Measurements from ENCODE around the gene PRR5.
"Not testable (repeated sequence)": the region's sequence is repeated elsewhere in the genome, so short reads cannot be mapped to it uniquely, and the experiment has no call there.

The PRR5 gene

DNA sequence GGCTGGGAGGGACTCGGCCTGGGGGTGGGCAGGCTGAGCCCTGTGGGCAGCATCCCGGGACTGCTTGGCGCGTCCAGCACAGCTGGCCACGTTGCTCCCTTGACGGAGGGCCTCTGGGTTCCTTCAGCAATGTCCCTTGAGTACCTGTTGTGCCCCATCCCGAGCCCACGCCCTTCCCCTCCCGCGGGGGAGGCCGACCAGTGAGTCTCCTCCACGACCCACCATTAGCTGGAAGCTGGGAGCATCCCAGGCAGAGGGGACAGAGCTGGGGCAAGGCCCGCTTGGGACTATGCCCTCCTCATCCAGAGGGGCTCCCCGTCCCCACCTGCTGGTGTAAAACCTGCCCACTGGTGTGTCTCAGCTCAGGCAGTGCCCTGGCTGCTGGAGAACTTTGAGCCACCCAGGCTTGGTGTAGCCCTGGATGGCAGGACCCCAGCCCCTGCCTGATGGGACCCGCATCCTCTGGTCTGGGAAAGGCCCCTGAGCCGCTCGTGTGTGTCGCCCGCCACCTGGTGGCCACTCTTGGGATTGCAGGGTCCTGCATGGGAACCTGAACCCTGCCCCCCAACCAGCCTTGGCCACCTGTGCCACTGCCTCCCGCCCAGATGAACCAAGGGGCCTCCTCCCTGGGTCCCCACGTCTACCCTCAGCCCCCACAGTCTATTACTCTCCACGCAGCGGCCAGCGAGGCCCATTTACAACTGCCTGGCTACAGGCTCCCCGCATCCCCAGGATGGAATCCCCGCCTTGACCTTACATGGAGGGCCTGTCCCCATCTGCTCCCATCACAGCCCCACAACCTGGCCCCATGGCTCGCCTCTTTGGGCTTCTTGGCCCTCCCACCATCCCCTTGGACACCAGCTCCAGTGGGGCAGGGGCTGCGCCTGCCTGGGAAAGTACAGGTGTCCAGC is 33.8 kb downstream of the PRR5 start:
- DNase-seq (ENCODE audit: low spot score), result peak; percentile 80

DNA sequence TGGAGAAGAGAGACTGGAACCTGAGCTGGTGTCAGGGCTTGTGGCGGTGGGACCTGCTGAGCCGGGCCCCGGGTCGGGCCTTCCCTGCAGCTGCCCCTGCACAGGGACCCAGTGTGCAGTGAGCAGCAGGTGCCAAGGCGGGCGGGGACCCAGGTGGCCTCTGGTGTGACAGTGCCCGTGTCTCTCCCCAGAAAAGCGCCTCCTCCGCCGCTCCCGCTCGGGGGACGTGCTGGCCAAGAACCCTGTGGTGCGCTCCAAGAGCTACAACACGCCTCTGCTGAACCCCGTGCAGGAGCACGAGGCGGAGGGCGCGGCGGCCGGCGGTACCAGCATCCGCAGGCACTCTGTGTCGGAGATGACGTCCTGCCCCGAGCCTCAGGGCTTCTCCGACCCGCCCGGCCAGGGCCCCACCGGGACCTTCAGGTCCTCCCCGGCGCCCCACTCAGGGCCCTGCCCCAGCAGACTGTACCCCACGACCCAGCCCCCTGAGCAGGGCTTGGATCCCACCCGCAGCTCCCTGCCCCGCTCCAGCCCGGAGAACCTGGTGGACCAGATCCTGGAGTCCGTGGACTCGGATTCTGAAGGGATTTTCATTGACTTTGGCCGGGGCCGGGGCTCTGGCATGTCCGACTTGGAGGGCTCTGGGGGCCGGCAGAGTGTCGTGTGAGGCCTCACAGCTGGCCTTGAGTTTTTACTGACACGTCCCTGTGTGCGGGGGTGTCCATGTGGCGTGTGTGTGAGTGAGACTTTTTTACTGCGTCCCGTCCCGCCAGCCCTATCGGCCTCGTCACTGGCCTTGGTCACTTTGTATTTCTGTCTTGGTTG is 34.8 kb downstream of the PRR5 start:
- no peak for DNase-seq (ENCODE audit: low spot score)

DNA sequence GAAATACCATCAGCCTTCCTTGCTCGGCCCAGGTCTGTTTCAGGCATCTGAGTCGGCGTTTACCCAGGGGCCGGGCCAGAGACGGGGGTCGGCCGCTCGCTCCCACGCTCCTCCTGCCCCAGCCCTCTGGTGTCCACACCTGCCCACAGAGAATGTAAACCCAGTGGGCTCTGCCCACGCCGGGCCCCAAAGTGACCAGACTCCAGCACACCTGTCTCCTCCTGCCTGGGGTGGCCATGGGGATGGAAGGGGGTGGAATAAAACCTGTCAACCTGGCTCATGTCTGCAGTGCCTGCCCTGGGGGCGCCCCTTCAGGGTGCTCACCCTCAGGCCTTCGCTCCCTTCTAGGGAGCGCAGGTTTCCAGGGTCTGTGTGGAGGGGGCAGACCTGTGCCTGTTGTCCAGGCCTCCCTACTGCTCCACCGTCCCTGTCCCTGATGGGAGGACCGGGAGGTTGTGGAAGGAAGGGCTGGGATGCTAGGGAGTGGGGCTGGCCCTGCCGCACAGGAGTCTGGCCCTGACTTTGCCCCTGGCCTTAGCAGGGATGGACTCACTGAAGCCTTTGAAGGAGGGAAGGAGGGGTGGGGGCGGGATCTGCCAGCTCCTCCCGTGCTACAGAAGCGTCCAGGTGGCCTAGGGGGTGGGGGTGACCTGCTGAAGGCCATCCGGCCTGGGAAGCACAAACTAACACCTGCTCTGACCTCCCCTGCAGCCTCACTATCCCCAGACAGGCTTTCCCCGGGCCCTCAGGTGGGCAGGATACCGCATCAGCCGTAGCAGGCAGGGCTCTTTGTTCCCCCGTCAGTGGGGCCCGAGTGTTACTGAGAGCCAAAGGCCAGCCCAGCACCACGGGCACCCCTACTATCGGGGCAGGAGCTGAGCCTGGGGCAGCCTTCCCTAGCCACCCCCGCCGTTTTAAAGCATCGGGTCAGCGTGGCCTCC is 35.7 kb downstream of the PRR5 start:
- DNase-seq (ENCODE audit: low spot score), result no peak

DNA sequence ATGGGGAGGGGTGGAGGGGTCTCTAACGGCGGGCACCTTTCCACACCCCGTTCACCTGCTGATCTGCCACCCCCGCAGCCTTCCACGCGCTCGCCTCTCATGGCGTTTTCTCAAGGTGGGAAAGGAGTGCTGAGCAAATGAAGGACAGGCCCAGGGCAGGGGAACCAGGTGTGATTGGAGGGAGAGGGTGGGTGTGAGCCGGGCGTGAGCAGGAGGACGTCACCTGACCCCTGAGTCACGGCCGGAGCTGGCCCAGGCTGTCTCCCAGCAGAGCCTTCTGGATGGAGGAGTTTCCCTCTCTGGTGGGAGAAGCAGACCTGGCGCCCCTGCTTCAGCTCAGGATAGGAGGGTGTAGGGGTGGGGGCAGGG is 36.3 kb downstream of the PRR5 start:
- no peak for DNase-seq (ENCODE audit: low spot score)

DNA sequence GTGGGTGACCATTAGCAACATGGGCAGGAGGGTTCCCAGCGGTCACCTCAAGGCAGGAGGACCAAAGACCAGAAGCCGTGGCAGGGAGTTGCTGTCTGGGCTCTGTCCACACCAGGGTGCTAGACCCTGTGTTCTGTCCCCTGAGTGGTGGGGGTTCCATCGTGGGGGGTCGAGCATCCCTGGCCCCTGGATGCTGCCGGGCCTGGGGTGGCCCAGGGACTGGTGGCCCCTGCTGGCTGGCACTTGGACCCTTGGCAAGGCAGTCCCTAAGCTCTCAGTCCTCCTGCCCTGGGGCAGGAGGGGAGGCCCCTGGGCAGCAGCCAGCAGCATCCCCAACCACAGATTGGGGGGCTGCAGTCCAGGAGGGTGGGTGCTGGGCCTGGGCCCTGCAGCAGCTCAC is 37.0 kb downstream of the PRR5 start:
- no peak for DNase-seq (ENCODE audit: low spot score)

DNA sequence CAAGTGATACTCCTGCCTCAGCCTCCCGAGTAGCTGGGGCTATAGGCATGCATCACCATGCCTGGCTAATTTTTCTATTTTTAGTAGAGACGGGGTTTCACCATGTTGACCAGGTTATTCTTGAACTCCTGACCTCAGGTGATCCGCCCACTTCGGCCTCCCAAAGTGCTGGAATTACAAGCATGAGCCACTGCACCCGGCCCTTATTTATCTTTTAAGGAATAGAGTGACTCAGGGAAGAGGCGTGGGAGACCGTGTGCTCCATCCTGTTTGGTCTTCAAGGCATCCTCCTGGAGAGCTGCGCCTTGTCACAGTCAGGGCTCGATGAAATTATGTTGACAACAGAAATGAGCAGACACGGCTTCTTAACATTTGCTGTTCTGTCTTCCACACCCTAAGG is 37.7 kb downstream of the PRR5 start:
- DNase-seq (ENCODE audit: low spot score), result not testable (repeated sequence)

DNA sequence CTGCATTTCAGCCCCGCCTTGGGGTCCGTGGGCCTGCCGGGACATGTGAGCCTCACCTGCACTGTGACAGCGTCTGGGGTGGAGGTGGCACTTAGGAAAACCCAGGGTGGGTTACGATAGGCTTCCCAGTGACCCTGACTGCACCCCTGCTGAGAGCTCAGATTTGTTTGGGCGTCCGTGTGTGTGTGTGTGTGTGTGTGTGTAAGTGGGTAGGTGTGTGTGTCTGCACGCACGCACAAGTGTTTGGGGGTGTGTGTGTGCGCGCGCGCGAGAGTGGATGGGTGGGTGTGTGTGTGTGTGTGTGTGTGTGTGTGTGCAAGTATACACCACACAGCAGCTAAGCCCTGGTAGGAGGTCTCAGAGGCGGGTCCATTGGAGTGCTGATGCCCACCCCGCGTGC is 38.3 kb downstream of the PRR5 start:
- DNase-seq (ENCODE audit: low spot score), result no peak

DNA sequence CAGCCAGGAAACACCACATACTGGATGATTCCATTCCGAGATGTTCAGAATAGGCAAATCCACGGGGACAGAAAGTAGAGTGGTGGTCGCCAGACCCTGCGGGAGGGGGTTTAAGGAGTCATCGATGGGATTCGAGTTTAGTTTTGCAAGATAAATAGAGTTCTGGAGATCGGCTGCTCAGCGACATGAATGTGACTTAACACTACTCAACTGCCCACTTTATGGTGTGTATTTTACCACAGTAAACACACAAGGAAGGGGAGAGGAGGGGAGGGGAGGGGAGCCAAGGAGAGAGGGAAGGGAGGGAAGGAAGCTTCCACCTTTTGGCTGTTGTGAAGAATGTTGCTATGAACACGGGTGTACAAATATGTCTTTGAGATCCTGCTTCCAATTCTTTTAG is 39.9 kb downstream of the PRR5 start:
- DNase-seq (ENCODE audit: low spot score), result no peak

DNA sequence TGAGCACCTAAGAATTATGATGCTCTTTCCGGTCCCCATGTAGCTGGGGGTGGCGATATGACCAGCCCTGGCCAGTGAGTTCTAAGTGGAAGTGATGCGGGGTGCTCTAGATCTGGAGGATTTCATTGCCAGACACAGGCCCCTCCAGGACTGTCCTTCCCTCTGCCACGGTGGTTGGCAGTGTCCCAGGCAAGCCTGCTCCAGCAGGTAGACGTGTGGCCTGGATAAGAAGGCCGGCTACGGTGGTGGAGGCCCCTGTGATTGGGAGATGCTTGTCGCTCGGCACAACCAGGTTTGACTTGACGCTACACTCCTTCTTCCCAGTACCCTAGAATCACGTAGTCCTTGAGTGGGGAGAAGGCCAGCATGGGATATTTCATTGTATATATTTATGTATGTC is 41.2 kb downstream of the PRR5 start:
- DNase-seq (ENCODE audit: low spot score), result no peak

DNA sequence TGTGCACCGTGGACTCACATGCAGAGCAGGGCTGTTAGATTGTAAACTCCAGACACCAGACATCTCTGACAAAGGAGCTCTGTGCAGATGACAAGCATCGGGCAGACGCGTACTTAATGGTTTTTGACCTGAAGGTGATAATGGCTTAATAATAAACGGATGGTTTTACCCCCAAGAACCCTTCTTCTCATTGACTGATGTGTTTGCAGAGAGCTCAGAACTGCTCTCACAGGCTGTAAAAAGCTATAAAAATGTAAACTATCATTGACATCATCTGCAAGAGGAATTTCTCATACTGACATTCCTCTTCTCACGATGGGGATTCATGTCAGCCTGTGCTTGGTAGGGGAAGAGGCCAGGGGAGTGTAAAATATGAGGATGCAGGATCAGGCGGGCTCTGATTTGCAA is 41.8 kb downstream of the PRR5 start:
- no peak for DNase-seq (ENCODE audit: low spot score)

DNA sequence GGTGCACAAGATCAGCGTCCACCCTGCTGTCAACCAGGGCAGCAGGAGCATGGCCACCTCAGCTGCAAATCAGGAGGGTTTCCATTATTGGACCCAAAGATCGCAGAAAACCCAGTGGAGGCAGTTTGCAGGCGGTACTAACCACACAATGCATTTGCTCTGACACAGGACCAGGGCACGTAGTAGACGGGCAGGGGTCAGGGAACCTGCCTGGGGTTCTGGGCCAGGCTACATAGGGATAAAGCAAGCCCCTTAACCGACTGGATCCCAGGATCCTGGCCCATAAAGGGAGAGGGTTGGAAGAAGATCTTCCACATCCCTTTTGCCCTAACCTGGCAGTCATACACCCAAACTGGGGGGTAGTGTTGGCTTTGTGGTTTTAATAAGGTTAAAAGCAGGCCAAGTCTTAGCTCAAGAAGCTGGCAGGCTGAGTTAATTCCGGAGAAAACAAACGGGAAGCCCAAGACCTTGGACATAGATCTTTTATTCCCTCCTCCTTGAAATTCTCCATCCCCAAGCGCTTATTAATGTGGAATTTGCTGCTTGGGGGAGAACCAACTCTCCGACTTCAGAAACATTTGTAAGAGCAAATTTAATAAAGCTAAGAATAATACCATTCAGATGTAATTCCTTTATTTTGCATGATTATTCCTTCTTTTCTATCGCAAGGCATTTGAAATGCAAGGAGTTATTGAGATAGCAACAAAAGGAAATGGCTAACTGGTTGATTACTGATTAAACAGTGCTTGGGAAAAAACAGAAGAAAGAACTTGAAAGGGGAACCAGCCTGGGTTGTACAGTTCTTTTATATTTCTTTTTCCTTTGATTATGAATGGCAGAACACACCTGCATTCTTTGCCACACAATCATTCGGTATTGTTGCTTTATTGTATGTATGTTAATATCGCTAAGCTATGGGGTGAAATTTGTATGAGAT is 44.1 kb downstream of the PRR5 start:
- no peak for DNase-seq (ENCODE audit: low spot score)

DNA sequence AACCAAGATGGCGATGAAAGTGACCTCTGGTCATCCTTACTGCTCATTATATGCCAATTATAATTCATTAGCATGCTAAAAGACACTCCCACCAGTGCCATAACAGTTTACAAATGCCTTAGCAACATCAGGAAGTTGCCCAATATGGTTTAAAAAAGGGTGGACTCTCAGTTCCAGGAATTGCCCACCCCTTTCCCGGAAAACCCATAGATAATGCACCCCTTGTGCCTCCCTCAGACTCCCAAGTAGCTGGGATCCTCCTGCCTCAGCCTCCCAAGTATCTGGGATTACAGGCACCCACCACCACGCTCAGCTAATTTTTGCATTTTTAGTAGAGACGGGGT is 45.8 kb downstream of the PRR5 start:
- not testable (repeated sequence) for DNase-seq (ENCODE audit: low spot score)

DNA sequence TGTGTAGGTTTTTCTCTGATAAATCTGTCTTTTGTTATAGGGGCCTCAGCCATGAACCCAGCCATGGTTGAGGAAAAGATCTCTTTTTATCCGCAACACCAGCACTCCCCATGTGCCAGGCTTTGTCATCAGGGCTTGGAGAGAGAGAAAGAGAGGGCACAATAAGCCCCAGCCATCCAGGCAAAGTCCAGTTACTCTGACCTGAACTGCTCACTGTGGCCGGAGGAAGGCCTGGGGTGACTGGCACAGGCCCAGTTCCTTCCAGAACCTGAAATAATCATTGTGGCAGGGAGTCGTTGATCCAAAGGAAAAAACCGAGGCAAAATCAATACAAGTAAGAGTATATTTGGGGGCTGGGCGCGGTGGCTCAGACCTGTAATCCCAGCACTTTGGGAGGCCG is 46.5 kb downstream of the PRR5 start:
- DNase-seq (ENCODE audit: low spot score), result no peak

DNA sequence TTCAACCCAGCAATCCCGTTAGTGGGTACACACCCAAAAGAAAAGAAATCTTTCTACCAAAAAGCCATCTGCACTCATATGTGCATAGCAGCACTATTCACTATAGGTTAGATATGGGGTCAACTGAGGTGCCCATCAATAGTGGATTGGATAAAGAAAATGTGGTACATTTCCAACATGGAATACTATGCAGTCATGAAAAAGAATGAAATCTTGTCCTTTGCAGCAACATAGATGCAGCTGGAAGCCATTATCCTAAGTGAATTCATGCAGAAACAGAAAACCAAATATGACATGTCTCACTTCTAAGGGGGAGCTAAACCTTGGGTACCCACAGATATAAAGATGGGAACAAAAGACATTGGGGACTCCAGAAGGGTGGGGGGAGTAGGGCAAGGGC is 48.5 kb downstream of the PRR5 start:
- DNase-seq (ENCODE audit: low spot score), result no peak

DNA sequence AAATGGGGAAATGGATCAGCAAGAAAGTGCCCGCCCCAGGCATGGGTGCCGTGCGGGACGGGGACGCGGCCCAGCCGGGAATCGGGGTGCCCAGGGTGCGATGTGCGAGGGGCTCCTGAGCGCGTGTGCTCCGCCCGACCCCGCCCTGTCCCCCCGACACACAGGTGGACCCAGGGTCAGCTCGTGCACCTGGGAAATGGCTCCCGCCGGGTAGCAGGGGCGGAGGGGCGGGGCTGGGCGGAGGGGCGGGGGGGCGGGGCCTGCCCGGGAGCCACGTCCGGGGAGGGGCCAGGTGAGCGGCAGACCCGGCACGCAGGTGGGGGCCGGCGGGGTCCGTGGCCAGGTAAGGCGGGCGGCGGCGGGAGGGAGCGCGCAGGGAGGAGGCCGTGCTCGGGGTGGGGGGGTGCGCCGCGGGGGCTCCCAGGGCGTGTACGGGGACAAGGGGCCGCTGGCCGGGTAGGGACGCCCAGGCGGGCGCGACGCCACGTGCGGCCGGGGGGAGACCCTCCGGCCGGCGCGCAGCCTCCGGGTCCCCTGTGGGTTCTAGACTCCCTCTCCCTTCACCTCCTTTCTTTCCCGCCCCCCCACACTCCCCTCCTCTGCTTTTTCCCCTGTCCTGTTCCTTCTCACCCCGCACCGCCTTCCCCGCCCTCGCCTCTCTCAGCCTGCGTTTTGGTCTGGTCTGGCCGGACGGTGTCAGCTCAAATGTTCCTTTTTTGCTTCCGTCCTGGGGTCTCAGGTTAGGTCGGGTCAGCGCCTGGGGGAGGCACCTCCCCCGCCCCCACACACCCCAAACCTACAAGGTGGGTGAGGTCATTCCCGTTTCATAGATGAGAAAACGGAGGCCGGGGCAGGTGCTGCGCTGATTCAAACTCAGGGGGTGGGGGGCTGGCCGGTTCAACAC is 50.5 kb downstream of the PRR5 start, which contains the start of gene ARHGAP8:
TSS of gene ARHGAP8 (plus strand) at position 291 of the 904 bp plus-strand sequence. CDS start 33,953 bp downstream, outside the sequence.
- DNase-seq (ENCODE audit: low spot score), result no peak

DNA sequence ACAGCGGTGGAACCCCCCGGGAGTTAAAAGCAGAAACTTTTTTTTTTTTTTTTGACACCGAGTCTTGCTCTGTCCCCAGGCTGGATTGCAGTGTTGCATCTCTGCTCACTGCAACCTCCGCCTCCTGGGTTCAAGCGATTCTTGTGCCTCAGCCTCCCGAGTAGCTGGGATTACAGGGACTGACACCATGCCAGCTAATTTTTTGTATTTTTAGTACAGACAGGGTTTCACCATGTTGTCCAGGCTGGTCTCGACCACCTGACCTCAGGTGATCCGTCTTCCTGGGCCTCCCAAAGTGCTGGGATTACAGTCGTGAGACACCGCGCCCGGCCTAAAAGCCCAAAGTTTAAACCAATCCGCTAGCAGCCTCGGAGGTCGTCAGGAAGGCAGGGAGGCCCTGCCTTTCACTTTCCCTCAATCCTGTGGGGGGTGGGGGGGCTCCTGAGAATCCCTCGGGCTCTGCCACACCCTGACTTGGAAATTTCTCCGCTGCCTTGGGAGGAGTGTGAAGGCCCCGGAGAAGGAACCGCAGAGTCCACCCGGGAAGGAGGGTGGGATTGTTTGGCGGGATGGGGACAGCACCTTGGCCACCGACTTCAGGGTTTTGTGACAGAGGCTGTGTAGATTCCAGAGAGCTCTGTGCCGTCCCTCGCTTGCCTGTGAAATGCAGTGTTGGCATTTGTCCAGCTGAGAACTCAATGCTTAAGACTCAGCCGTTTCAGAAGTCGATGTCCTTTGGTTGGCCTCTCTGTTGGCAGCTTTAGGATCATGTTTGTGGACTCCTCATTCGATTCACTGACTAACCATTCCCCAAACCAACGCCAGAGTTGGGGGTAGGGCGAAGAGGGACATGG is 51.4 kb downstream of the PRR5 start:
- no peak for DNase-seq (ENCODE audit: low spot score)

DNA sequence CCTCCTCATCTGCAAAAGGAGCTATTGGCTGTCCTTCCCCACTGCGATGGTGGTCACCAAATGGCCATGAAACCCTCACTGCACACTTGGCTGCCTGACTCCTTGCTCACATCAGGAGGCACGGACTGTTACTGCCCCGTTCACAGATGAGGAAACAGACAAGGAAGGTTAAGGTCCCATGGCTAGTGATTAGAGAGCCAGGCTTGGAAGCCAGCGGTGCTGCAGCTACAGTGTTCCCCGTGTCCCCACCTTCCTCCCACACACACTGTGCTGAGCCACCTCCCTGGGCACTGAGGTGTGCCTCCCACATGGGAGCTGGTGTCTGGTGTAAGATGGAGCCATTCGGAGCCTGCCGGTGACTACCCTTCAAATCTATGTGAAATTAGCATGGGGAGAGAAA is 53.0 kb downstream of the PRR5 start:
- DNase-seq (ENCODE audit: low spot score), result no peak

DNA sequence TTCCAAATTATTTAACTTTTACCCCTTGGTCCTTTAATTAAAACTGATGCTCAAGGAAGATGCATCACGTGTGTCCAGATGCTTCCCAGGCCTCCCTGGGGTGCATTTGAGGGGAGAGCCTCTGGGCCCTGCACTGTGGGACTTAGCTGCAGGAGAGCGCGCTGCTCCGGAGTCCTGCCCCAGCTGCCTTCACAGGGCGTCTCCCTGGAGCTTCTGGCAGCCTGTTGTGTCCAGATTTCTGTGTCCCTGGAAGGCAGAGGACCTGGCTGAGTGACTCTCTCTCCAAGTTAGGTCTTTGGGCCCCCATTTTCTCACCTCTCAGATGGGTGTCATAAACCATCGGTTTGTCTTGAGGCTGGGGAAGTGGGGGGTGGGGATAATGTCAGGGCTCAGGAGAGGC is 53.4 kb downstream of the PRR5 start:
- DNase-seq (ENCODE audit: low spot score), result no peak

DNA sequence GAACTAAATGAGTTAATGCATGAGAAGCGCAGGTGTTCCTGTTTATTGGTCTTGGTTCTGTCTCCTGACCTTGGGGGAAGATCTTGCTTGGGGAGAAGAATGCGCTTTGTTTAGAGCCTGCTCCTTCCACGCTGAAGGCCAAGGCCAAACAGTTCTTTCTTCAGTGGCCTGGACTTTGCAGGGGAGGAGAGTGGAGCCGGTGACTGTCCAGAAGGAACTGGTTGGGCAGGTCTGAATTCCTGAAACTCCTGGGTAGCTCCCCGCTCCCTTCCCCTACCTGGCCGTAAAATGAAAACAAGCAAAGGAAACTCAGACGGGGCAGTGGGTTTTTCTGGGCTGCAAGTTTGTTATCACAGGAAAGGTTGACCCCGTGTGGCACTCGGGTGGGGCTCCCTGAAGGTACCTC is 54.0 kb downstream of the PRR5 start:
- no peak for DNase-seq (ENCODE audit: low spot score)

Measured in activated CD4-positive, alpha-beta T cell treated with anti-CD3 and anti-CD28 coated beads, Interleukin-2, Interleukin-4, amounts not matched to agents 100 ng/mL and 50 ng/mL, durations not matched to agents 16 hours and 8 hours (primary cell).